Astrocyte of the hippocampus (primary cell): ENCODE results near the gene GPC3.

ENCODE experiments used
- DNase-seq: peaks from one replicate; pipeline ENCODE4 v3.0.0; 2011; ENCODE audit warnings: low read depth, low spot score

Gene GPC3

GRCh38 chrX:133606990-133607389 lies 378.4 kb downstream of the GPC3 start:
- DNase-seq, result no peak

DNA sequence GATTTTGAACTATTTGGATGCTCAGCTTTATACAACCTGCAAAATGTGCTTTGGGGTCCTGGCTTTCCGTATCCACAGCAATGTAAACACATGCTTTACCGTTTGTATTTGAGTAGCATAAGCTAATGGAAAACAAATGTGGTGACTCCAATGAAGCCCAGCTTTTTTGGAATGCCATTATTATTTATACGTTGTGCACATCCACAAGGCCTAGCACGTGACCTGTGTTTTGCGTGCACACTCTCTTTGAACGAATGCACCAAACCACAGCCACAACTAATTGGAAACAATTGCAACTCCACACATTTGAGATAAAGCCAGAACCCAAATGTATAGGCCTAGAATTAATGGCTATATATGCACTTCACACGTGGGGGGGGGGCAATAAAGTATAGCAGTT lies 380.6 kb downstream of the GPC3 start:
- DNase-seq, result no peak

GRCh38 chrX:133602881-133603280 lies 382.5 kb downstream of the GPC3 start:
- no peak for DNase-seq

- no peak for DNase-seq
These were observed 384.3 kb downstream of the GPC3 start for GRCh38 chrX:133601116-133601515.

DNA sequence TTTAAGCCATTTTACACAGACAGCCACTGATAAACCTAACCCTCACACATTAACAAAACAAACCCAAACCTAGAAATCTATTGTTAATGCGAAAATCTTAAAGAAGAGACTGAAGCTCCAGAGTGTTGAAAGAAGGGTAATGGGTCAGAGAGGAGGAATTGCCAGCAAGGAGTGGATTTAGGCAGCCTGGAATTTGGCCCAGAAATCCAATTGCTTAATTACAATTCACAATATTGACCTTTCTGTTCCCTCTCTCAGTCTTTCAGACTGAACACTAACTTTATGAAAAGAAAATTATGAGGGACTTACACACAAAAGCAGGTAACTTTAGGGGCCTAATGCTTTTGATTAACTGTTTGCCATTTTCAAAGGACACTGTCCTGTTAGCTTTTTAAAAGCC lies 384.9 kb downstream of the GPC3 start:
- DNase-seq, result no peak

- DNase-seq, result no peak
These were observed 386.6 kb downstream of the GPC3 start for GRCh38 chrX:133598601-133599335.

DNA sequence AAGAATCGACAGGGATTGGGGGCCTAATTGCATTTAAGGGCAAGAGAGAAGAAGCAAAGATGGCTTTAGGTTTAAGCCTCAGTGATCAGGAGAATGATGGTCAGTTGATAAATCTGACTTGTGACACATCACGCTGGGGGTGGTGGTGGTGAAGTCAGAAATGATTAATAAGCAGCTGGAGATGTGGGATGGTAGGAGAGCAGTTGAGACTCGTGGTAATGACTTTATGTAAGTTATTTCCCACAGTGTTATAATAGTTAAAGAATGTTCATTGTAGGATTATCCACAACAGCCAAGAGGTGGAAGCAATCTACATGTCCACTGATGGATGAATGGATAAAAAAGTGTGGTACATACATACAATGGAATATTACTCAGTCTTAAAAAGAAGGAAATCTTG lies 391.2 kb downstream of the GPC3 start:
- no peak for DNase-seq

- DNase-seq, result no peak
These were observed 391.9 kb downstream of the GPC3 start for GRCh38 chrX:133593531-133593930.

DNA sequence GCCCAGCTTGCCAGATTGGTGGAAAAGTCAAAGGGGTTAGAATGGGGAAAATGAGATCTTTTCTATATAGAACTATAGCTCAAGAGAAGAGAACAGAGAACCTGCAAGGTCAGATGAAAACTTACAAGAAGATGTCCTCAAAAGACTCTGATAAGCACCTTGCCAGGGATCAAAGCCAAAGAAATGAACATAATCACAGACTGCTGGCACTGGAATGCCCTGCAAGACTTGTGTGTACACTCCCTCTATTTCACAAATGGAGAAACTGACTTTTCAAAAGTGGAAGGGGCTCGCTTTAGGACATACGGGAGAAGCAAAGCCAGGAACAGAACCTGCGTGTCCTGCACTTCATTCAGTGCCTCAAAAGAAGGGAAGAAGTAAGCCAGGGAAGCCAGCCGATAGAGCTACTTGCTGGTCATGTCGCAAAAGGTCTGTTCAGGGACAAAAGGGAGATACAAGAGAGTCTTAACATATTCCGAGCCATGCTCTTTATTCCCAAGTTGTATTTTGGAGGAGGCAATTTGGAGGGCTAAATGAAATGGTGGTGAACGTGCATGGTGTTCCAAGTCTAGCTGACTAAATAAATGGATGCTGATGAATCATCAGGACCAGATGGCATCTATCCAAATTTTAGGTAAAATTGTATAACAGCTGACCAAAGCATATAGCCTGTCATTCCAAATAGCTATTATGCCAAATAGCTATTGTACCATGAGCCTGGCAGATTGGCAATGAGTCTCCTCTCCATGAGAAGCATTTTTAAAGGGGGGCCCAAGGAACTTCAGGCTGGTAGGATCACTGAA lies 394.5 kb downstream of the GPC3 start:
- DNase-seq, result peak; percentile 39

- DNase-seq, result no peak
These were observed 396.6 kb downstream of the GPC3 start for GRCh38 chrX:133588827-133589226.

DNA sequence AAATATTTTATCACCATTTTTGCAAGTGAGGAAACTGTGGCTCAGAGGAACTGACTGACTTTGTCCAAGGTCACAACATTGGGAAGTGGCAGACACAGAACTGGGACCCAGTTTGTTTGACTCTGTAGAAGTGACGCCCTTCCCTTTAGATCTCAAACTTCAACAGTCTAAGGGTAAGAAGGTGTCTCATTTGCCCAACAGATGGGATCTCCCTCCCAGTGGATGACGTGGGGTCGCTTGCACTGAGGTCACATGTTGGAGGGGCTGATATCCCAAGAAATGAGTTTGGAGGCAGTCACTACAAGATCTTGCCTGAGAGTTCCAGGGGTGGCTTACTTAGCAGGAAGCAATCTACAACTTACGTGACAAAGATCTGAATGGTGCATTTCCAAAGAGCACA lies 397.6 kb downstream of the GPC3 start:
- DNase-seq, result no peak

DNA sequence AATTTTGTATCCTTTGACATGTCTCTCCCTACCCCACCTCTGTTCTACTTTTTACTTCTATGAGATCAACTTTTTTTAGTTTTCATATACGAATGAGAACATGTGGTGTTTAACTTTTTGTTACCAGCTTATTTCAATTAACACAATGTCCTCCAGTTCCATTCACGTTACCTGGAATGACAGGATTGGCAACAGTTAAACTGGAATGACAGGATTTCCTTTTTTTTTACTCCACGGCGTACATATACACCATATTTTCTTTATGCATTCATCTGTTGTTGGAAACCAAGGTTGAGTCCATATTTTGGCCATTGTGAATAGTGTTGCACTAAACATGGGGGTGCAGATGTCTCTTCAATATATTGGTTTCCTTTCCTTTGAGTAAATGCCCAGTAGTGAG lies 398.3 kb downstream of the GPC3 start:
- no peak for DNase-seq

GRCh38 chrX:133586443-133586842 lies 399.0 kb downstream of the GPC3 start:
- DNase-seq, result peak; percentile 58

- DNase-seq, result no peak
These were observed 401.6 kb downstream of the GPC3 start for GRCh38 chrX:133583825-133584224.

DNA sequence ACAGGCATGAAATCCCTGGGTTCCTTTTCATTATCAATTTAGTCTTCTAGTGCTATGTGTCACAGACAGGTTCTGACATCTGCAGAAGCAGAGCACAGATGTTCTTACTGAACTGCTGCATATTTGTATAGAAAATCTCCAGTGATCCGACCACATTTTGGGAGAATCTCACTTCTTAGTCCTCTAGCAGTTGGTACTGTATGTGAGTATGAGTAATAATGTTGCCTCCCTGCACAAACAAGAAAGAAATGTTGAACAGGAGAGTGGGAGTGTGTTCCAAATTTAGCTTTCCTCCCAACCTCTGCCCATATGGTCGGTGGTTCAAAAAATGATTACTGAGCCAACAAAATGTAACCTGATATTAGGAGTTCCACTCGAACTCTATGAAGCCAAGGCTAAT lies 404.8 kb downstream of the GPC3 start:
- DNase-seq, result no peak

- DNase-seq, result no peak
These were observed 405.8 kb downstream of the GPC3 start for GRCh38 chrX:133579631-133580030.

DNA sequence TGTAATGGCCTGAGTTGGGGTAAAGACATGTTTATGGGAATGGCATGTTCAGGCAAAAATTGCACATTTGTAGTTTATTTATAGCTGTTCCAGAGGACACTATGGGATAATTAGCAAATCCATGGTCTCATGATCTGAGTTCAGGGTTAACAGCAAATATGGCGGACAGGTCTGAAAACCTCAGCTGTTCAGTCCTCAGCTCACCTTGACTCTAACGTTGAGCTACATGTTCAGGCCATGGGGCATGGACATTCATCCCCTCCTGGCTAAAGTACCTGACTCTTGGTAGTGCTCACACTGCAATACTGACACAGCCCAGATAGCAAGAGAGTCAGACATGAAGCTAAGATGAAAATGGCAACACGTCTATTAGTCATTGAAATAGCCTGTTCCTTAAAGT lies 408.5 kb downstream of the GPC3 start:
- DNase-seq, result no peak

GRCh38 chrX:133575501-133576136 lies 409.8 kb downstream of the GPC3 start:
- no peak for DNase-seq

DNA sequence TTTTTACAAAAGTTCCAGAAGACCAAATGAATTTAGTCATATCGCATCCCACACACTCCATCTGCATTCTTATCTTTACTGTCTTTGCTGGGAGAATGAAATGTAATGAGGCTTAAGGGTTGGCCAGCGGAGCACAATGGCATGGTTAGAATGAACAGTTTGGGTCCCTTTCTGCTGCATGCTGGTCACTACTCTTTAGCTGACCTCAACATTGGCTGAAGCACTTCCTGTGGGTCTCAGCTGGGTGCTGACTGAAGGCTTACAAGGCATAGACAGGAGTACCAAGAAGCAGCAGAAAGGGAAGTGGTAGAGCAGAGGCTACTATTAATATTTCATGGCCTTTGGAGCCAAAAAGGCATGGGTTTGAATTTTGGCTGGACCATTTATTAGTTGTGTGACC lies 410.7 kb downstream of the GPC3 start:
- DNase-seq, result peak; percentile 33

DNA sequence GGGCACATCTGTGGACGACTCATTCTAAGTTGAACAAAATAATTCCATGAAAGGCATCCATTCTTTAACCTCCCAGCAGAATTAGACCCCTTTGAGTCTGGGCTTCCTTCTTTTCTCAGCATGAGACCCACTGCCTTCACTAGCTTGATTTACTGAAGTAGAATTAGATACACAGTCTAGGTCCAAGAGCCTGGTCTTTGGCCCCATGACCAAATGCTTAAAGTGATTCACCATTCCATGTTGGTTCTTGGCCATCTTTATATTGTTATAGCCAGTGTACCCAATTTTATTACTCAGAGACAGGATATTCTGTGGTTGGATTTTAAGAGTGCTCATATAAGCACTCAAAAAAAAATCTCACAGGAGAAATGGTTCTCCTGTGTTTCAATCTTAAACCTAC lies 414.8 kb downstream of the GPC3 start:
- peak; percentile 15 for DNase-seq

- DNase-seq, result no peak
These were observed 416.2 kb downstream of the GPC3 start for GRCh38 chrX:133569217-133569616.

DNA sequence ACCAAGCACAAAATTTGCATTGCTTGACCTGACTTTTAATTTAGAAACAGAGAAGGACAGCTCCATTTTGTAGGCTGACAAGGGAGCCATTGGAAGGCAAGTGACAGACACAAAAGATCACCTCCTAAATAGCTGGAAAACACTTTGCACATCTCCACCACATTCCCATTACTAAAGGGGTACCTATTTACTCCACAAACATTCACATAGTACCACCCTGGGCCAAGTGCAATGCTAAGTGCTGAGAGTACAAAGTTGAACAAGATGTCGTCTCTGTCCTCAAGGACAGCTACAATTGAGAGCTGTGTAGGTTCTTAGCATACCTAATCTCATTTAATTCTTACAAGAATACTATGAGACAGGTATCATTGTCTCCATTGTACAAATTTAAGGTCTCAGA lies 417.3 kb downstream of the GPC3 start:
- DNase-seq, result no peak

- no peak for DNase-seq
These were observed 418.5 kb downstream of the GPC3 start for GRCh38 chrX:133566876-133567275.
